SK-N-SH (cell line): ENCODE measurements around the gene THBD. TPM values are rescaled to one million over a fixed set of nuclear protein-coding genes. Genes with fewer than 3 reads are reported as not detected.

Source experiments
- CTCF ChIA-PET: fragments of 300-600, 350-600 bp; formaldehyde crosslinking; extraction: SDS; loops from one replicate; lab custom pipeline; 2021; lab: Yijun Ruan, JAX
- POLR2A ChIA-PET: fragments of 350-600 bp; sonication (Branson Sonifier 250); formaldehyde crosslinking; extraction: SDS; loops from one replicate; lab custom pipeline; 2020; ENCODE audit warnings: antibody characterized with exemption, inconsistent platforms; lab: Yijun Ruan, JAX
- DNase-seq: peaks from one replicate; pipeline ENCODE4 v3.0.0; 2012
- H2AFZ ChIP-seq: fragments of 200-600 bp; sonication (generic); 2 replicates; pipeline ENCODE4 v1.8.1; 2016; ENCODE audit warnings: antibody characterized with exemption, mild to moderate bottlenecking, low read depth
- H3F3A ChIP-seq: fragments of 200-600 bp; sonication (generic); replicated peaks from 2 replicates; pipeline ENCODE3; 2016; ENCODE audit warnings: antibody characterized with exemption, mild to moderate bottlenecking; ENCODE audit not compliant: insufficient read depth
- H3K27ac ChIP-seq, 2 experiments: fragments of 200-500 bp in 1 of 2; fragments of 200-600 bp in 1 of 2; sonication (Bioruptor generic) in 1 of 2; sonication (generic), shearing (Covaris generic) in 1 of 2; 2 replicates each; pipeline versions ENCODE4 v1.5.1 to v1.6.1; 2014 to 2016; ENCODE audit warnings: low read depth in 2 of 2, inconsistent platforms in 1 of 2, low read length in 1 of 2, mild to moderate bottlenecking in 1 of 2, mixed read lengths in 1 of 2
- H3K27me3 ChIP-seq: fragments of 200-600 bp; sonication (generic), shearing (Covaris generic); 2 replicates; pipeline ENCODE4 v1.6.1; 2016; ENCODE audit warnings: mixed run types; ENCODE audit not compliant: insufficient read depth
- H3K36me3 ChIP-seq, 2 experiments: fragments of 200-500 bp in 1 of 2; fragments of 200-600 bp in 1 of 2; sonication (Bioruptor generic) in 1 of 2; sonication (generic) in 1 of 2; replicated peaks in 1 of 2; 2 replicates each; pipeline versions ENCODE3 to v1.5.1; 2014 to 2016; ENCODE audit warnings: low read length in 1 of 2, mild to moderate bottlenecking in 1 of 2; ENCODE audit not compliant: insufficient read depth in 2 of 2, control insufficient read depth in 1 of 2
- H3K4me1 ChIP-seq, 2 experiments: fragments of 200-500 bp in 1 of 2; fragments of 200-600 bp in 1 of 2; sonication (Bioruptor generic) in 1 of 2; sonication (generic), shearing (Covaris generic) in 1 of 2; 2 replicates each; pipeline versions ENCODE4 v1.5.1 to v1.6.1; 2014 to 2016; ENCODE audit warnings: low read depth in 1 of 2, low read length in 1 of 2, mixed run types in 1 of 2; ENCODE audit not compliant: insufficient read depth in 2 of 2, control insufficient read depth in 1 of 2
- H3K4me2 ChIP-seq: fragments of 200-600 bp; sonication (generic), shearing (Covaris generic); 2 replicates; pipeline ENCODE4 v1.6.1; 2017; ENCODE audit warnings: mixed run types
- H3K4me3 ChIP-seq, 2 experiments: fragments of 200-500 bp in 1 of 2; fragments of 200-600 bp in 1 of 2; sonication (Bioruptor generic) in 1 of 2; sonication (generic), shearing (Covaris generic) in 1 of 2; 2 replicates each; pipeline versions ENCODE4 v1.5.1 to v1.8.1; 2014 to 2016; ENCODE audit warnings: low read depth in 2 of 2, inconsistent platforms in 1 of 2, low read length in 1 of 2, mild to moderate bottlenecking in 1 of 2, mixed read lengths in 1 of 2, moderate library complexity in 1 of 2
- H3K79me2 ChIP-seq: fragments of 200-600 bp; sonication (generic); 2 replicates; pipeline ENCODE4 v1.8.1; 2017; ENCODE audit warnings: mild to moderate bottlenecking; ENCODE audit not compliant: insufficient read depth
- H3K9ac ChIP-seq: fragments of 200-600 bp; sonication (generic); 2 replicates; pipeline ENCODE4 v1.6.1; 2017; ENCODE audit warnings: mixed run types
- H3K9me2 ChIP-seq: fragments of 200-600 bp; sonication (generic); 2 replicates; pipeline ENCODE4 v1.6.1; 2017; ENCODE audit warnings: mixed run types
- H3K9me3 ChIP-seq: fragments of 200-600 bp; sonication (generic); 2 replicates; pipeline ENCODE4 v1.6.1; 2017; ENCODE audit warnings: mixed run types, mild to moderate bottlenecking, moderate library complexity
- H4K20me1 ChIP-seq: fragments of 200-600 bp; sonication (generic); 2 replicates; pipeline ENCODE4 v1.6.1; 2017; ENCODE audit warnings: mild to moderate bottlenecking, mixed run types; ENCODE audit not compliant: insufficient read depth
- EP300 ChIP-seq, 2 experiments: IDR thresholded peaks; 2 replicates each; pipeline versions ENCODE4 v1.4.0 to v1.6.1; 2012; ENCODE audit warnings: borderline replicate concordance in 1 of 2, low read depth in 1 of 2, low read length in 1 of 2
- FOXJ3 ChIP-seq: sonication (generic); formaldehyde crosslinking; IDR thresholded peaks from 2 replicates; pipeline ENCODE4 v1.5.1; 2020; ENCODE audit warnings: mild to moderate bottlenecking, missing genetic modification reagents
- GABPA ChIP-seq: IDR thresholded peaks from 2 replicates; pipeline ENCODE4 v1.4.0; 2012; ENCODE audit warnings: low read depth, mild to moderate bottlenecking
- GATA2 ChIP-seq: sonication (generic); formaldehyde crosslinking; IDR thresholded peaks from 2 replicates; pipeline ENCODE4 v1.5.0; 2020; ENCODE audit warnings: mild to moderate bottlenecking, missing genetic modification reagents
- MAX ChIP-seq: IDR thresholded peaks from 2 replicates; pipeline ENCODE4 v1.4.0; 2012; ENCODE audit warnings: low read depth
- MXI1 ChIP-seq: IDR thresholded peaks from 2 replicates; pipeline ENCODE4 v1.6.1; 2012; ENCODE audit warnings: mild to moderate bottlenecking, low read depth, low read length, improper control_type of control experiment
- POLR2AphosphoS5 ChIP-seq: IDR thresholded peaks from 2 replicates; pipeline ENCODE4 v1.6.1; 2012; ENCODE audit warnings: low read depth, low read length
- RCOR1 ChIP-seq: fragments of 150-350 bp; IDR thresholded peaks from 2 replicates; pipeline ENCODE4 v1.6.1; 2017; ENCODE audit warnings: antibody characterized with exemption, low read length
- TEAD4 ChIP-seq: IDR thresholded peaks from 2 replicates; pipeline ENCODE4 v1.4.0; 2012; ENCODE audit warnings: mild to moderate bottlenecking, borderline replicate concordance; ENCODE audit not compliant: insufficient read depth
- WGBS: methylation state at CpG from one replicate; pipeline ENCODE4 v1.1.6; 2017; ENCODE audit warnings: low lambda C conversion rate; 5-methylcytosine and 5-hydroxymethylcytosine counted together
- polyA plus RNA-seq, 3 experiments: library from polyadenylated mRNA; depleted of rRNA; stranded (reverse); fragments of >200 nt; gene quantifications; 2 replicates each; pipeline ENCODE4 v1.2.3, GENCODE V29; 2012
- TF ChIP-seq, protein P1 (sequence below): fragments of 150-350 bp; IDR thresholded peaks from 2 replicates; pipeline ENCODE4 v1.6.1; 2016; ENCODE audit warnings: mild to moderate bottlenecking, low read depth, low read length
- TF ChIP-seq, protein P2 (sequence below): IDR thresholded peaks from 2 replicates; pipeline ENCODE4 v1.4.0; 2012; ENCODE audit warnings: low read depth, borderline replicate concordance

Gene THBD
- polyA plus RNA-seq, 1 of the 3 experiments (the other 2 are of a cell fraction): 0.33 TPM

- Histone ChIP-seq H3K27ac (no peak overlapping the region), H3K4me1 (no peaks in the 10 kb centered on the region), H2AFZ (no peak overlapping the region), H3K36me3 (no peaks in the 10 kb centered on the region), H3K4me3 (no peak overlapping the region), H3K4me2 (no peak overlapping the region), H4K20me1 (no peaks in the 10 kb centered on the region), H3K9me2 (no peaks in the 10 kb centered on the region), H3K9ac (no peak overlapping the region), H3K27me3 (peaks cover 71% of the 10 kb centered on the region), H3K79me2 (no peaks in the 10 kb centered on the region), H3K9me3 (no peaks in the 10 kb centered on the region), H3F3A (no peaks in the 10 kb centered on the region)
- DNase-seq: no peak
- POLR2A ChIA-PET: no interaction called here
- CTCF ChIA-PET: no interaction called here
- 14% methylated on average over 3 of the region's 3 CpGs for WGBS
- TF ChIP-seq GABPA: no peak
- TF ChIP-seq, protein P1, sequence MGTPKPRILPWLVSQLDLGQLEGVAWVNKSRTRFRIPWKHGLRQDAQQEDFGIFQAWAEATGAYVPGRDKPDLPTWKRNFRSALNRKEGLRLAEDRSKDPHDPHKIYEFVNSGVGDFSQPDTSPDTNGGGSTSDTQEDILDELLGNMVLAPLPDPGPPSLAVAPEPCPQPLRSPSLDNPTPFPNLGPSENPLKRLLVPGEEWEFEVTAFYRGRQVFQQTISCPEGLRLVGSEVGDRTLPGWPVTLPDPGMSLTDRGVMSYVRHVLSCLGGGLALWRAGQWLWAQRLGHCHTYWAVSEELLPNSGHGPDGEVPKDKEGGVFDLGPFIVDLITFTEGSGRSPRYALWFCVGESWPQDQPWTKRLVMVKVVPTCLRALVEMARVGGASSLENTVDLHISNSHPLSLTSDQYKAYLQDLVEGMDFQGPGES: no peak
- TF ChIP-seq MXI1: no peak
- TF ChIP-seq GATA2 (CRISPR knock-in tag): no peak
- no peak for TF ChIP-seq TEAD4
Measured at GRCh38 chr20:23093613-23094012, 44.1 kb upstream of the THBD start.

DNA sequence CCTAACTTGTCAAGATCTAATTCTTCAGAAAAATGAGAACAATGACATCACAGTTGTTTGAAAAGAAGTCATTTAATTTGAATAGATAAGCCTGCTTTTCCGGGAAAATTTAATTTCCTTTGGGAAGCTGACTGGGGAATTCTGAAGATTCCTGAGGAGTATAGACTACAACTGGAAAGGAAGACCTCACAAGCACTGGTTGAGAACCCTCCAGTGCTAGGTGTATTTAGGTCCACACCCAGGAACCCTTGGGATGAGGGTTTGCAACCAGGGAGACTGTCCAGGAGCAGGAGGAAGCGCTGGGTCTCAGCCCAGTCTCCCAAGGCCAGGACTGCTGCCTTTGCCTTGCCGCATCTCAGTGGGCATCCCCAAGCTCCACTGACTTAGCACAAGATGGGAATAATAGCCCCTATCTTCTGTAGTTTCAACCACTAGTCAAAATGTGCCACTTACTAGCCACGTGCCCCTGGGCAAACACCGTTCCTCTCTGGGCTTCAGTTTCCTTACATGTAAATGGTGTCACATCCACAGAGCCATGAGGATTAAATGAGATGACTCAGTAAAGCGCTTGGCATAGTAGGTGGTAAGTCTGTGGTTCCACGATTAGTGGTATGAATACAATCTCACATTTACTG lies 43.5 kb upstream of the THBD start:
- ChIA-PET POLR2A (no interaction called here), CTCF (no interaction called here)
- no peak overlapping the region for H2AFZ ChIP-seq
- H3K9me3 ChIP-seq: no peaks in the 10 kb centered on the region
- H3K36me3 ChIP-seq: no peaks in the 10 kb centered on the region
- H4K20me1 ChIP-seq: no peaks in the 10 kb centered on the region
- H3K4me2 ChIP-seq: no peak overlapping the region
- WGBS: 20% methylated on average over 5 of the region's 7 CpGs
- H3K27me3 ChIP-seq: peaks cover 76% of the 10 kb centered on the region
- H3K79me2 ChIP-seq: no peaks in the 10 kb centered on the region
- H3K27ac ChIP-seq: no peak overlapping the region
- no peak for DNase-seq
- no peaks in the 10 kb centered on the region for H3K9me2 ChIP-seq
- H3F3A ChIP-seq: no peaks in the 10 kb centered on the region
- H3K4me3 ChIP-seq: no peak overlapping the region
- H3K9ac ChIP-seq: no peak overlapping the region
- TF ChIP-seq MAX: no peak
- no peaks in the 10 kb centered on the region for H3K4me1 ChIP-seq

DNA sequence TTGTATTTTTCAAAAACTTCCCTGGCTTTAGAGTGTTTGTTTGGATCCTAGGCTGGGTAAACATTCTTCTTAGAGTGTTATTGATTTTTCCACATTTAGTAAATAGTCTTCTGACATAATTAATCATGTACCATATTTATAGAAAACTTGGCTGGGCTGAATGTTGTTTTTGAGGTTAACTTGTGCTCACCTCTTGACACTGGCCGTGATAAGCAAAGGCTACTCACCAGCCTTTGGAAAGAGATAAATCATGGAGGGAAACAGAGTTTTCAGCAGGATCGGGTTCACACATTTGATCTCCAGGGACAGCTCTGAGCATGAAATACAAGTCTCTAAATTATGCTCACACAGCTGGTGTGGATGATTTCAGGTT lies 42.9 kb upstream of the THBD start:
- Histone ChIP-seq H3K9ac (no peak overlapping the region), H3K4me2 (no peak overlapping the region), H3K9me2 (no peaks in the 10 kb centered on the region), H3K9me3 (no peaks in the 10 kb centered on the region), H3K27me3 (peaks cover 79% of the 10 kb centered on the region), H3K4me1 (no peaks in the 10 kb centered on the region), H3K36me3 (no peaks in the 10 kb centered on the region), H3K27ac (no peak overlapping the region), H4K20me1 (no peaks in the 10 kb centered on the region), H3K79me2 (no peaks in the 10 kb centered on the region), H3F3A (no peaks in the 10 kb centered on the region), H3K4me3 (no peak overlapping the region), H2AFZ (no peak overlapping the region)
- DNase-seq: no peak
- WGBS: 9% methylated on average over 2 of the region's 2 CpGs
- no peak for TF ChIP-seq RCOR1
- TF ChIP-seq, protein P2, sequence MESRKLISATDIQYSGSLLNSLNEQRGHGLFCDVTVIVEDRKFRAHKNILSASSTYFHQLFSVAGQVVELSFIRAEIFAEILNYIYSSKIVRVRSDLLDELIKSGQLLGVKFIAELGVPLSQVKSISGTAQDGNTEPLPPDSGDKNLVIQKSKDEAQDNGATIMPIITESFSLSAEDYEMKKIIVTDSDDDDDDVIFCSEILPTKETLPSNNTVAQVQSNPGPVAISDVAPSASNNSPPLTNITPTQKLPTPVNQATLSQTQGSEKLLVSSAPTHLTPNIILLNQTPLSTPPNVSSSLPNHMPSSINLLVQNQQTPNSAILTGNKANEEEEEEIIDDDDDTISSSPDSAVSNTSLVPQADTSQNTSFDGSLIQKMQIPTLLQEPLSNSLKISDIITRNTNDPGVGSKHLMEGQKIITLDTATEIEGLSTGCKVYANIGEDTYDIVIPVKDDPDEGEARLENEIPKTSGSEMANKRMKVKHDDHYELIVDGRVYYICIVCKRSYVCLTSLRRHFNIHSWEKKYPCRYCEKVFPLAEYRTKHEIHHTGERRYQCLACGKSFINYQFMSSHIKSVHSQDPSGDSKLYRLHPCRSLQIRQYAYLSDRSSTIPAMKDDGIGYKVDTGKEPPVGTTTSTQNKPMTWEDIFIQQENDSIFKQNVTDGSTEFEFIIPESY: no peak
- TF ChIP-seq POLR2AphosphoS5: no peak
- TF ChIP-seq MXI1: no peak
- TF ChIP-seq TEAD4: no peak
- TF ChIP-seq EP300 (IDR thresholded peaks at IDR 0.05; ENCODE audit: borderline replicate concordance in 1 of 2, low read depth in 1 of 2, low read length in 1 of 2): no peak
- no peak for TF ChIP-seq FOXJ3
- no peak for TF ChIP-seq GABPA
- ChIA-PET CTCF (no interaction called here), POLR2A (no interaction called here)
